Activated CD4-positive, alpha-beta memory T cell treated with anti-CD3 and anti-CD28 coated beads, Interleukin-2, amount 10 ng/mL, durations not matched to agents 7 days and 5 days (primary cell): ENCODE data around the gene CPVL. TPM values are rescaled to one million over a fixed set of nuclear protein-coding genes. Genes with fewer than 3 reads are reported as not detected.
"Not testable (repeated sequence)": the region's sequence is repeated elsewhere in the genome, so short reads cannot be mapped to it uniquely, and the experiment has no call there.

Source experiments
- CTCF ChIA-PET: fragments of 350-600 bp; sonication (Branson Sonifier 250); formaldehyde crosslinking; loops from one replicate; lab custom pipeline; 2021; ENCODE audit warnings: antibody characterized with exemption, inconsistent platforms; lab: Charles Lee
- POLR2A ChIA-PET: fragments of 350-600 bp; sonication (Branson Sonifier 250); formaldehyde crosslinking; loops from one replicate; lab custom pipeline; 2021; ENCODE audit warnings: antibody characterized with exemption; lab: Charles Lee
- DNase-seq: peaks from one replicate; pipeline ENCODE4 v3.0.0-alpha.2; 2020
- H3K27ac Mint-ChIP-seq: one replicate; pipeline ENCODE4 v1.8.0; 2021; ENCODE audit warnings: mild to moderate bottlenecking, mixed read lengths
- H3K27me3 Mint-ChIP-seq: one replicate; pipeline ENCODE4 v1.8.0; 2021; ENCODE audit warnings: mixed read lengths
- H3K36me3 Mint-ChIP-seq: one replicate; pipeline ENCODE4 v1.8.0; 2021; ENCODE audit warnings: low read depth, mixed read lengths
- H3K4me1 Mint-ChIP-seq: one replicate; pipeline ENCODE4 v1.8.0; 2021; ENCODE audit warnings: mixed read lengths
- H3K4me3 Mint-ChIP-seq: one replicate; pipeline ENCODE4 v1.8.0; 2021; ENCODE audit warnings: mild to moderate bottlenecking, mixed read lengths
- H3K9me3 Mint-ChIP-seq: one replicate; pipeline ENCODE4 v1.8.0; 2021; ENCODE audit warnings: mixed read lengths
- total RNA-seq, 2 experiments: library from RNA; stranded (reverse); gene quantifications; one replicate each; pipeline ENCODE4 v1.2.3, GENCODE V29; 2021

Gene CPVL
- total RNA-seq, 2 experiments from 2014 or later: 1.8 to 2.1 TPM

DNA sequence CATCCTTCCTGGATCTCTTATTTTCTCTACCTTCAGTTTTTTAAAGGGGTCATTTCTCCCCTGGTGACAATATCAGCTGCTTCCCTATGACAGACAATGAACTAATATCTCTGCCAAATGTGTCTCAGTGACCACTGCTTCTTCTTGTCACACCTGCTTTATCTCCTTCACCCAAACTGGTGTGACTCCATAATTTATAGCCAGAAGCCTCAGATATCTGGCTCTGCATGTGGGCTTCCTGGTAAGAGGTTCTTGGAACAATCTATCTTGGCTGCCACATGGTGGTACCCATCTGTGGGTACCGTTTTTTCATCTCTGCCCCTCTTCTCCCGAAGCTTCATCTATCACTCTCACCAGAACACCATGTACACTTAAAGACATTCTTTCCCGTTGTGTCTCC lies 37.0 kb downstream of the CPVL start:
- Mint-ChIP-seq H3K4me1 (peaks cover 13% of the 10 kb centered on the region), H3K9me3 (no peaks in the 10 kb centered on the region), H3K27ac (no peak overlapping the region), H3K4me3 (no peak overlapping the region), H3K27me3 (peaks cover 30% of the 10 kb centered on the region), H3K36me3 (no peaks in the 10 kb centered on the region)
- ChIA-PET POLR2A (no interaction called here), CTCF (interaction anchor here (3.9 to 4.1 kb wide), 2 partner anchors 183 to 188 kb away, joined by 49 to 51 read pairs; no protein-coding TSS in a partner anchor)
- DNase-seq: no peak

GRCh38 chr7:29107056-29107455 lies 39.3 kb downstream of the CPVL start:
- H3K4me3 Mint-ChIP-seq: no peak overlapping the region
- POLR2A ChIA-PET: interaction anchor here (0.7 to 1.3 kb wide), 3 partner anchors 17 to 238 kb away, joined by 3 to 6 read pairs (median 3); no protein-coding TSS in a partner anchor
- CTCF ChIA-PET: interaction anchor here (0.6 to 4.1 kb wide), 22 partner anchors 9 to 984 kb away, joined by 3 to 51 read pairs (median 4); no protein-coding TSS in a partner anchor
- H3K4me1 Mint-ChIP-seq: peaks cover 4% of the 10 kb centered on the region
- no peak for DNase-seq
- H3K9me3 Mint-ChIP-seq: no peaks in the 10 kb centered on the region
- no peak overlapping the region for H3K27ac Mint-ChIP-seq
- peaks cover 22% of the 10 kb centered on the region for H3K27me3 Mint-ChIP-seq
- no peaks in the 10 kb centered on the region for H3K36me3 Mint-ChIP-seq

DNA sequence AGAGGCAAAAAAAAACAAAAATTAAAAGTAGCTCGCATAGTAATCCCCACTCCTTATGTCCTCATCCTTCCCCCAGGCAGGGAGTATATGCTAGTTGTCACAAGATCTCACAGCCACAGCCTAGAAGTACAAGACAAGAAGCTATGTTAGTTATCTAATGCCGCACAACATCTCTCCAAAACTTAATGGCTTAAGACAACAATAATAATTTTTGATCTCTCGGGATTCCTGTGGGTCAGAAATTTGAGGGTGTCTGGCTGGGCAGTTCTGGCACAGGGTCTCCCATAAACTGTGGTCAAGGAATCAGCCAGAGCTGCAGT lies 39.7 kb downstream of the CPVL start:
- Mint-ChIP-seq H3K9me3 (no peaks in the 10 kb centered on the region), H3K36me3 (no peaks in the 10 kb centered on the region), H3K4me3 (no peak overlapping the region), H3K4me1 (peaks cover 4% of the 10 kb centered on the region), H3K27ac (no peak overlapping the region), H3K27me3 (peaks cover 22% of the 10 kb centered on the region)
- CTCF ChIA-PET: interaction anchor here (0.6 to 4.1 kb wide), 23 partner anchors 8 to 984 kb away, joined by 3 to 51 read pairs (median 4); no protein-coding TSS in a partner anchor
- POLR2A ChIA-PET: interaction anchor here (0.7 to 1.3 kb wide), 3 partner anchors 16 to 239 kb away, joined by 3 to 6 read pairs (median 3); no protein-coding TSS in a partner anchor
- DNase-seq: no peak

DNA sequence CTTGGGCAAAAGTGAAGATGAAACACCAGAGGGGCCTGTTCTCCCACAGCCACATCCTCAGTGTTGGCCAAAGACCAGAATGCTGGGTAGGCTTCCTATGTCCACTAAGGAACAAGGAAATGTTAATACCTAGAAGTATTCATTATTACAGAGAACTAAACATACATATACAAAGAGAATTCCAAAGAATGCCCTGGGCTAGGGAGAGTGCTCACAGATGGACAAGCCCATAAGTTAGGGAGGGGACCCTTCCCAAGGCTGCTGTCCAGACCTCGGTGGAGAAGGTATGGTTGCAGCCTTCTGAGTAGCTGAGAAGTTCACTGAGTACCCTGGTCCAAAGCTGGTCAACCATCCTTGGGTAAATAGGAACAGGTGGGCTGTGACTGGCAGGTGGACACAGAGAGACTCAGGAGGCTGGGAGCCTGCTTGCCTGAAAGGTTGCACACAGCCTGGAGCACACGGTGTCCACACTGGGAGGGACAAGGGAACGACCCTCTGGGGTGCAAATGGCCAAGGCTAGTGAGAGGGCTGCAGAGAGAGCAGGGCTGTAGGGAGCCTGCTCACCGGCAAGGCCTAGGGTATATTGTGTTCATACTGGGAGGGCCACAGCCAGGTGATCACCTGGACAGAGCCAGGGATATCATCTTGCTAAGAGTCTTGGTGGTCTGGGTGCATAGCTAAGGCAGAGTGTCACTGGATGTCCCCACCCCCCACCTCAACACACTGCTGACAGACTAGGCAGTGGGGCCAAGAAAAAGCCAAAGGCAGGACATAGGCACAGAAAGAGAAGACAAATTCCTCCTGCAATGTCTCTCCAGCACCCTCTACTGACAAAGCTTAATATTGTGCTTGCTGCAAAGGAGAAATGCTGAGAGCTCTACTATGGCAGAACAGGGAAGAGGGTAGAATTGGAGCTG lies 40.3 kb downstream of the CPVL start:
- no peaks in the 10 kb centered on the region for H3K9me3 Mint-ChIP-seq
- H3K36me3 Mint-ChIP-seq: no peaks in the 10 kb centered on the region
- ChIA-PET POLR2A (interaction anchor here (0.7 to 1.3 kb wide), 3 partner anchors 16 to 239 kb away, joined by 3 to 6 read pairs (median 3); no protein-coding TSS in a partner anchor), CTCF (interaction anchor here (0.6 to 4.1 kb wide), 23 partner anchors 8 to 985 kb away, joined by 3 to 51 read pairs (median 4); no protein-coding TSS in a partner anchor)
- no peak overlapping the region for H3K4me3 Mint-ChIP-seq
- peak; percentile 24 for DNase-seq
- peaks cover 22% of the 10 kb centered on the region for H3K27me3 Mint-ChIP-seq
- peaks cover 4% of the 10 kb centered on the region for H3K4me1 Mint-ChIP-seq
- no peak overlapping the region for H3K27ac Mint-ChIP-seq

- ChIA-PET CTCF (interaction anchor here (1.4 to 8.0 kb wide), 3 partner anchors 15 to 183 kb away, joined by 6 to 88 read pairs (median 51); no protein-coding TSS in a partner anchor), POLR2A (no interaction called here)
- Mint-ChIP-seq H3K36me3 (no peaks in the 10 kb centered on the region), H3K4me1 (peaks cover 4% of the 10 kb centered on the region), H3K9me3 (no peaks in the 10 kb centered on the region), H3K27me3 (peaks cover 16% of the 10 kb centered on the region), H3K27ac (no peak overlapping the region), H3K4me3 (no peak overlapping the region)
- no peak for DNase-seq
These were observed 41.1 kb downstream of the CPVL start for GRCh38 chr7:29105191-29105590.

- Mint-ChIP-seq H3K4me3 (no peak overlapping the region), H3K27me3 (peaks cover 3% of the 10 kb centered on the region), H3K4me1 (peaks cover 4% of the 10 kb centered on the region), H3K9me3 (no peaks in the 10 kb centered on the region), H3K27ac (no peak overlapping the region), H3K36me3 (no peaks in the 10 kb centered on the region)
- peak; percentile 49 for DNase-seq
- POLR2A ChIA-PET: interaction anchor here (1.7 kb wide), 1 partner anchor 11 kb away, joined by 4 read pairs; no protein-coding TSS in a partner anchor
- CTCF ChIA-PET: interaction anchor here (0.7 to 8.0 kb wide), 6 partner anchors 10 to 306 kb away, joined by 3 to 88 read pairs (median 4); no protein-coding TSS in a partner anchor
These were observed 43.7 kb downstream of the CPVL start for GRCh38 chr7:29102558-29103151.

DNA sequence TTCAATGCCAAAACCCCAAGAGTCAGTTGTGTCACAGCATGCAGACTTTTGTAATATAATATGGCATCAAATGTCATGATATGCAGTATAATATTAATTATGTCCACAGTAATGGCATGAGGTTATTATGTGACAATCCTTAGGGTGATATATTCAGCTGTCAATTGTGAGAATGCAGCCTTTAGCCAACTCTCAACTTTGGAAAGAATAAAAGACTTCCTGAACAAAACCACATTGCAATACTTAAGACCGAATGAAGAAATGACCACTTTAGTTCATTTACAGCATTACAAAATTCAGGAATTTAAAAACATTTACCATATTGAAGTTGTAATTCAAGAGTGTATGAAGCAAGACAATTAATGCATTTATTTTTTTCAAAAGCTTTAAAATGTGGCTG lies 45.4 kb downstream of the CPVL start:
- Mint-ChIP-seq H3K27me3 (peaks cover 3% of the 10 kb centered on the region), H3K4me3 (no peak overlapping the region), H3K27ac (no peak overlapping the region), H3K9me3 (no peaks in the 10 kb centered on the region), H3K4me1 (peaks cover 4% of the 10 kb centered on the region), H3K36me3 (no peaks in the 10 kb centered on the region)
- no peak for DNase-seq
- POLR2A ChIA-PET: interaction anchor here (1.7 kb wide), 1 partner anchor 9 kb away, joined by 4 read pairs; no protein-coding TSS in a partner anchor
- CTCF ChIA-PET: interaction anchor here (1.6 to 8.0 kb wide), 5 partner anchors 11 to 176 kb away, joined by 4 to 88 read pairs (median 8); no protein-coding TSS in a partner anchor

- Mint-ChIP-seq H3K27ac (no peak overlapping the region), H3K27me3 (peaks cover 3% of the 10 kb centered on the region), H3K36me3 (no peaks in the 10 kb centered on the region), H3K9me3 (no peaks in the 10 kb centered on the region), H3K4me3 (no peak overlapping the region), H3K4me1 (peaks cover 4% of the 10 kb centered on the region)
- POLR2A ChIA-PET: no interaction called here
- CTCF ChIA-PET: interaction anchor here (0.6 to 8.0 kb wide), 5 partner anchors 11 to 296 kb away, joined by 4 to 88 read pairs (median 8); no protein-coding TSS in a partner anchor
- no peak for DNase-seq
These were observed 46.2 kb downstream of the CPVL start for GRCh38 chr7:29099896-29100847.

GRCh38 chr7:29096446-29096730 lies 49.9 kb downstream of the CPVL start:
- no peak for DNase-seq
- peaks cover 7% of the 10 kb centered on the region for H3K4me1 Mint-ChIP-seq
- ChIA-PET CTCF (no interaction called here), POLR2A (no interaction called here)
- H3K9me3 Mint-ChIP-seq: no peaks in the 10 kb centered on the region
- H3K27me3 Mint-ChIP-seq: no peaks in the 10 kb centered on the region
- no peak overlapping the region for H3K27ac Mint-ChIP-seq
- H3K36me3 Mint-ChIP-seq: no peaks in the 10 kb centered on the region
- no peak overlapping the region for H3K4me3 Mint-ChIP-seq

GRCh38 chr7:29095631-29096445 lies 50.5 kb downstream of the CPVL start:
- Mint-ChIP-seq H3K27ac (no peak overlapping the region), H3K9me3 (no peaks in the 10 kb centered on the region), H3K4me3 (no peak overlapping the region), H3K36me3 (no peaks in the 10 kb centered on the region), H3K4me1 (peaks cover 12% of the 10 kb centered on the region), H3K27me3 (no peaks in the 10 kb centered on the region)
- DNase-seq: no peak
- CTCF ChIA-PET: interaction anchor here (0.7 kb wide), 1 partner anchor 94 kb away, joined by 4 read pairs; no protein-coding TSS in a partner anchor
- POLR2A ChIA-PET: no interaction called here

GRCh38 chr7:29093091-29093490 lies 53.2 kb downstream of the CPVL start:
- POLR2A ChIA-PET: not testable (repeated sequence)

More at GRCh38 chr7:29093091-29093490, 53.2 kb downstream of the CPVL start:
- H3K27me3 Mint-ChIP-seq, H3K27ac Mint-ChIP-seq, DNase-seq, H3K9me3 Mint-ChIP-seq, H3K4me3 Mint-ChIP-seq, H3K36me3 Mint-ChIP-seq: not testable (repeated sequence)
- CTCF ChIA-PET: interaction anchor here (0.7 to 2.5 kb wide), 4 partner anchors 13 to 166 kb away, joined by 4 to 8 read pairs (median 4); no protein-coding TSS in a partner anchor
- H3K4me1 Mint-ChIP-seq: peaks cover 18% of the 10 kb centered on the region
